HL-60 (cell line): Measurements from ENCODE around the gene CDC42BPA.

Experiments
- CTCF ChIP-seq: IDR thresholded peaks from one replicate; pipeline ENCODE4 v1.5.1; 2011; ENCODE audit warnings: low read length, control low read depth, inconsistent platforms; ENCODE audit not compliant: insufficient read depth
- GABPA ChIP-seq: IDR thresholded peaks from 2 replicates; pipeline ENCODE4 v1.6.1; 2012; ENCODE audit warnings: low read depth
- POLR2AphosphoS5 ChIP-seq: IDR thresholded peaks from 2 replicates; pipeline ENCODE4 v1.6.1; 2012; ENCODE audit warnings: low read depth
- REST ChIP-seq: IDR thresholded peaks from 2 replicates; pipeline ENCODE4 v1.6.1; 2012; ENCODE audit warnings: low read depth; ENCODE audit not compliant: insufficient replicate concordance
- SPI1 ChIP-seq: IDR thresholded peaks from 2 replicates; pipeline ENCODE4 v1.6.1; 2012; ENCODE audit warnings: low read depth, mild to moderate bottlenecking, borderline replicate concordance

- TF ChIP-seq CTCF (no peak), POLR2AphosphoS5 (no peak), SPI1 (no peak), REST (no peak), GABPA (no peak)
Observed at GRCh38 chr1:227328405-227329019, 10.2 kb upstream of the CDC42BPA start.
